Duodenal mucosa (tissue), 2 donors: ENCODE data around the gene VIPR2.
A peak's percentile ranks its signal among the peaks of the same experiment; 100 is the strongest.

Experiments used
- H3K27ac ChIP-seq: one replicate; pipeline ENCODE4 v1.7.0; 2013; ENCODE audit warnings: low read depth, low read length
- H3K27me3 ChIP-seq, 2 donors: one replicate each; pipeline ENCODE4 v1.7.0; 2013; ENCODE audit warnings: low read length in 2 of 2, control low read depth in 1 of 2; ENCODE audit not compliant: insufficient read depth in 2 of 2, control insufficient read depth in 1 of 2
- H3K36me3 ChIP-seq, 2 donors: one replicate each; pipeline ENCODE4 v1.7.0; 2013; ENCODE audit warnings: low read length in 2 of 2, control low read depth in 1 of 2; ENCODE audit not compliant: insufficient read depth in 2 of 2, control insufficient read depth in 1 of 2
- H3K4me1 ChIP-seq, 2 donors: one replicate each; pipeline ENCODE4 v1.7.0; 2013; ENCODE audit warnings: low read length in 2 of 2, control low read depth in 1 of 2; ENCODE audit not compliant: insufficient read depth in 2 of 2, control insufficient read depth in 1 of 2
- H3K4me3 ChIP-seq, 2 donors: one replicate each; pipeline ENCODE4 v1.7.0; 2013; ENCODE audit warnings: low read length in 2 of 2, low read depth in 1 of 2
- H3K9ac ChIP-seq, 2 donors: one replicate each; pipeline ENCODE4 v1.7.0; 2013; ENCODE audit warnings: low read length in 2 of 2, low read depth in 1 of 2
- H3K9me3 ChIP-seq, 2 donors: one replicate each; pipeline ENCODE4 v1.7.0; 2013; ENCODE audit warnings: low read length in 2 of 2, control low read depth in 1 of 2; ENCODE audit not compliant: control insufficient read depth in 1 of 2

VIPR2 gene

GRCh38 chr7:159148430-159149395 is 4.0 kb upstream of the VIPR2 start:
- Histone ChIP-seq H3K9me3 (no peaks in the 10 kb centered on the region), H3K4me3 (no peak overlapping the region), H3K9ac (no peak overlapping the region), H3K36me3 (no peaks in the 10 kb centered on the region), H3K4me1 (peaks cover 0 to 6% of the 10 kb centered on the region in 2 donors), H3K27ac (no peak overlapping the region), H3K27me3 (peaks cover 18 to 22% of the 10 kb centered on the region in 2 donors)

GRCh38 chr7:159147687-159148086 is 3.0 kb upstream of the VIPR2 start:
- peaks cover 0 to 7% of the 10 kb centered on the region in 2 donors for H3K4me1 ChIP-seq
- no peak overlapping the region for H3K9ac ChIP-seq
- no peak overlapping the region for H3K4me3 ChIP-seq
- H3K27ac ChIP-seq, result no peak overlapping the region
- no peaks in the 10 kb centered on the region for H3K36me3 ChIP-seq
- no peaks in the 10 kb centered on the region for H3K9me3 ChIP-seq
- H3K27me3 ChIP-seq, result peaks cover 26 to 32% of the 10 kb centered on the region in 2 donors

- Histone ChIP-seq H3K9me3 (no peaks in the 10 kb centered on the region), H3K27me3 (peaks cover 29 to 36% of the 10 kb centered on the region in 2 donors), H3K4me1 (peaks cover 0 to 7% of the 10 kb centered on the region in 2 donors), H3K36me3 (no peaks in the 10 kb centered on the region), H3K9ac (no peak overlapping the region), H3K4me3 (no peak overlapping the region), H3K27ac (no peak overlapping the region)
These were observed 2.6 kb upstream of the VIPR2 start for GRCh38 chr7:159147246-159147645.

- peaks cover 29 to 43% of the 10 kb centered on the region in 2 donors for H3K27me3 ChIP-seq
- no peak overlapping the region for H3K4me3 ChIP-seq
- H3K4me1 ChIP-seq, result peaks cover 0 to 7% of the 10 kb centered on the region in 2 donors
- H3K27ac ChIP-seq, result no peak overlapping the region
- no peaks in the 10 kb centered on the region for H3K36me3 ChIP-seq
- no peaks in the 10 kb centered on the region for H3K9me3 ChIP-seq
- no peak overlapping the region for H3K9ac ChIP-seq
These were observed 1.6 kb upstream of the VIPR2 start for GRCh38 chr7:159146084-159146858.

- H3K27me3 ChIP-seq, result peaks cover 29 to 43% of the 10 kb centered on the region in 2 donors
- peaks cover 0 to 7% of the 10 kb centered on the region in 2 donors for H3K4me1 ChIP-seq
- H3K4me3 ChIP-seq, result peak overlapping the region in 1 of 2 donors; percentile 8
- no peak overlapping the region for H3K9ac ChIP-seq
- H3K27ac ChIP-seq, result no peak overlapping the region
- no peaks in the 10 kb centered on the region for H3K36me3 ChIP-seq
- H3K9me3 ChIP-seq, result no peaks in the 10 kb centered on the region
These were observed 806 bp upstream of the VIPR2 start for GRCh38 chr7:159145490-159145855.

GRCh38 chr7:159143780-159144757 is 598 bp downstream of the VIPR2 start:
- Histone ChIP-seq H3K4me3 (peak overlapping the region; percentile 38 to 54), H3K36me3 (no peaks in the 10 kb centered on the region), H3K27ac (no peak overlapping the region), H3K9me3 (no peaks in the 10 kb centered on the region), H3K27me3 (peaks cover 29 to 43% of the 10 kb centered on the region in 2 donors), H3K4me1 (peaks cover 0 to 7% of the 10 kb centered on the region in 2 donors), H3K9ac (no peak overlapping the region)

- no peak overlapping the region for H3K9ac ChIP-seq
- H3K4me3 ChIP-seq, result no peak overlapping the region
- no peaks in the 10 kb centered on the region for H3K9me3 ChIP-seq
- no peaks in the 10 kb centered on the region for H3K36me3 ChIP-seq
- no peak overlapping the region for H3K27ac ChIP-seq
- H3K4me1 ChIP-seq, result peaks cover 0 to 7% of the 10 kb centered on the region in 2 donors
- peaks cover 29 to 43% of the 10 kb centered on the region in 2 donors for H3K27me3 ChIP-seq
These were observed 1.9 kb downstream of the VIPR2 start for GRCh38 chr7:159142730-159143129.

- H3K27me3 ChIP-seq, result peaks cover 24 to 43% of the 10 kb centered on the region in 2 donors
- no peak overlapping the region for H3K27ac ChIP-seq
- H3K4me1 ChIP-seq, result peaks cover 0 to 7% of the 10 kb centered on the region in 2 donors
These were observed 2.5 kb downstream of the VIPR2 start for GRCh38 chr7:159142199-159142598.

GRCh38 chr7:159141660-159142059 is 3.0 kb downstream of the VIPR2 start:
- peaks cover 22 to 43% of the 10 kb centered on the region in 2 donors for H3K27me3 ChIP-seq
- H3K9me3 ChIP-seq, result no peaks in the 10 kb centered on the region
- H3K4me3 ChIP-seq, result no peak overlapping the region
- H3K9ac ChIP-seq, result no peak overlapping the region
- no peak overlapping the region for H3K27ac ChIP-seq
- peaks cover 0 to 7% of the 10 kb centered on the region in 2 donors for H3K4me1 ChIP-seq
- no peaks in the 10 kb centered on the region for H3K36me3 ChIP-seq

More at GRCh38 chr7:159142199-159142598, 2.5 kb downstream of the VIPR2 start:
- Histone ChIP-seq H3K9ac (no peak overlapping the region), H3K36me3 (no peaks in the 10 kb centered on the region), H3K9me3 (no peaks in the 10 kb centered on the region), H3K4me3 (no peak overlapping the region)
